ENCODE results near the gene REEP2.
"Not testable (repeated sequence)": the region's sequence is repeated elsewhere in the genome, so short reads cannot be mapped to it uniquely, and the experiment has no call there.

REEP2 gene

GRCh38 chr5:138438724-138439476 is at the start of gene REEP2:
TSS of gene REEP2 (plus strand) at chr5:138439057. CDS start at chr5:138439209, 152 bp downstream.
- Histone ChIP-seq H3K9me3 (ENCODE audit: control insufficient read depth in 1 of 2, low read length in 2 of 2) (no peaks in the 10 kb centered on the region), H3K4me1 (ENCODE audit: control insufficient read depth in 1 of 2, insufficient read depth in 2 of 2, low read length in 2 of 2) (peaks cover 0 to 15% of the 10 kb centered on the region in 2 donors), H3K36me3 (ENCODE audit: control insufficient read depth in 1 of 2, insufficient read depth in 2 of 2, low read length in 2 of 2) (peaks cover 21 to 26% of the 10 kb centered on the region in 2 donors), H3K27ac (ENCODE audit: low read length) (peak within 1 kb of the TSS; percentile 39), H3K27me3 (ENCODE audit: low read depth, low read length) (no peaks in the 10 kb centered on the region), H3K4me3 (ENCODE audit: low read depth in 1 of 2, low read length in 2 of 2) (peak within 1 kb of the TSS; percentile 53 to 64)

- H3K27me3 ChIP-seq (ENCODE audit: low read depth, low read length) = no peaks in the 10 kb centered on the region
- peaks cover 0 to 12% of the 10 kb centered on the region in 2 donors for H3K4me1 ChIP-seq (ENCODE audit: control insufficient read depth in 1 of 2, insufficient read depth in 2 of 2, low read length in 2 of 2)
- H3K4me3 ChIP-seq (ENCODE audit: low read depth in 1 of 2, low read length in 2 of 2) = no peak overlapping the region
- peaks cover 51 to 64% of the 10 kb centered on the region in 2 donors for H3K36me3 ChIP-seq (ENCODE audit: control insufficient read depth in 1 of 2, insufficient read depth in 2 of 2, low read length in 2 of 2)
- no peak overlapping the region for H3K27ac ChIP-seq (ENCODE audit: low read length)
- no peaks in the 10 kb centered on the region for H3K9me3 ChIP-seq (ENCODE audit: control insufficient read depth in 1 of 2, low read length in 2 of 2)
Measured at GRCh38 chr5:138389332-138389731, 49.5 kb upstream of the REEP2 start.

- H3K36me3 ChIP-seq (ENCODE audit: control insufficient read depth in 1 of 2, insufficient read depth in 2 of 2, low read length in 2 of 2) = peaks cover 56 to 65% of the 10 kb centered on the region in 2 donors
- not testable (repeated sequence) for H3K27ac ChIP-seq (ENCODE audit: low read length); H3K4me3 ChIP-seq (ENCODE audit: low read depth in 1 of 2, low read length in 2 of 2); H3K27me3 ChIP-seq (ENCODE audit: low read depth, low read length); H3K9me3 ChIP-seq (ENCODE audit: control insufficient read depth in 1 of 2, low read length in 2 of 2)
- H3K4me1 ChIP-seq (ENCODE audit: control insufficient read depth in 1 of 2, insufficient read depth in 2 of 2, low read length in 2 of 2) = peaks cover 0 to 12% of the 10 kb centered on the region in 2 donors
Measured at GRCh38 chr5:138389911-138390310, 48.9 kb upstream of the REEP2 start.

GRCh38 chr5:138391859-138392386 is 46.9 kb upstream of the REEP2 start:
- Histone ChIP-seq H3K4me1 (ENCODE audit: control insufficient read depth in 1 of 2, insufficient read depth in 2 of 2, low read length in 2 of 2) (peaks cover 0 to 12% of the 10 kb centered on the region in 2 donors), H3K36me3 (ENCODE audit: control insufficient read depth in 1 of 2, insufficient read depth in 2 of 2, low read length in 2 of 2) (peaks cover 53 to 58% of the 10 kb centered on the region in 2 donors), H3K4me3 (ENCODE audit: low read depth in 1 of 2, low read length in 2 of 2) (no peak overlapping the region), H3K9me3 (ENCODE audit: control insufficient read depth in 1 of 2, low read length in 2 of 2) (no peaks in the 10 kb centered on the region), H3K27me3 (ENCODE audit: low read depth, low read length) (no peaks in the 10 kb centered on the region), H3K27ac (ENCODE audit: low read length) (no peak overlapping the region)

GRCh38 chr5:138402640-138403039 is 36.2 kb upstream of the REEP2 start:
- H3K9me3 ChIP-seq (ENCODE audit: control insufficient read depth in 1 of 2, low read length in 2 of 2) = no peaks in the 10 kb centered on the region
- H3K27me3 ChIP-seq (ENCODE audit: low read depth, low read length) = no peaks in the 10 kb centered on the region
- H3K36me3 ChIP-seq (ENCODE audit: control insufficient read depth in 1 of 2, insufficient read depth in 2 of 2, low read length in 2 of 2) = peaks cover 49 to 52% of the 10 kb centered on the region in 2 donors
- no peaks in the 10 kb centered on the region for H3K4me1 ChIP-seq (ENCODE audit: control insufficient read depth in 1 of 2, insufficient read depth in 2 of 2, low read length in 2 of 2)
- H3K4me3 ChIP-seq (ENCODE audit: low read depth in 1 of 2, low read length in 2 of 2) = no peak overlapping the region
- H3K27ac ChIP-seq (ENCODE audit: low read length) = no peak overlapping the region

- H3K9me3 ChIP-seq (ENCODE audit: control insufficient read depth in 1 of 2, low read length in 2 of 2) = no peaks in the 10 kb centered on the region
- peaks cover 17 to 22% of the 10 kb centered on the region in 2 donors for H3K36me3 ChIP-seq (ENCODE audit: control insufficient read depth in 1 of 2, insufficient read depth in 2 of 2, low read length in 2 of 2)
- H3K27ac ChIP-seq (ENCODE audit: low read length) = no peak overlapping the region
- H3K4me1 ChIP-seq (ENCODE audit: control insufficient read depth in 1 of 2, insufficient read depth in 2 of 2, low read length in 2 of 2) = no peaks in the 10 kb centered on the region
- H3K27me3 ChIP-seq (ENCODE audit: low read depth, low read length) = no peaks in the 10 kb centered on the region
- H3K4me3 ChIP-seq (ENCODE audit: low read depth in 1 of 2, low read length in 2 of 2) = no peak overlapping the region
Measured at GRCh38 chr5:138408023-138408422, 30.8 kb upstream of the REEP2 start.

GRCh38 chr5:138410996-138411640 is 27.7 kb upstream of the REEP2 start:
- not testable (repeated sequence) for H3K4me3 ChIP-seq (ENCODE audit: low read depth in 1 of 2, low read length in 2 of 2); H3K9me3 ChIP-seq (ENCODE audit: control insufficient read depth in 1 of 2, low read length in 2 of 2); H3K4me1 ChIP-seq (ENCODE audit: control insufficient read depth in 1 of 2, insufficient read depth in 2 of 2, low read length in 2 of 2); H3K27me3 ChIP-seq (ENCODE audit: low read depth, low read length); H3K27ac ChIP-seq (ENCODE audit: low read length)
- H3K36me3 ChIP-seq (ENCODE audit: control insufficient read depth in 1 of 2, insufficient read depth in 2 of 2, low read length in 2 of 2) = peaks cover 20 to 28% of the 10 kb centered on the region in 2 donors

GRCh38 chr5:138418444-138418843 is 20.4 kb upstream of the REEP2 start:
- Histone ChIP-seq H3K9me3 (ENCODE audit: control insufficient read depth in 1 of 2, low read length in 2 of 2) (no peaks in the 10 kb centered on the region), H3K4me1 (ENCODE audit: control insufficient read depth in 1 of 2, insufficient read depth in 2 of 2, low read length in 2 of 2) (no peaks in the 10 kb centered on the region), H3K36me3 (ENCODE audit: control insufficient read depth in 1 of 2, insufficient read depth in 2 of 2, low read length in 2 of 2) (peaks cover 54 to 72% of the 10 kb centered on the region in 2 donors), H3K27me3 (ENCODE audit: low read depth, low read length) (no peaks in the 10 kb centered on the region), H3K4me3 (ENCODE audit: low read depth in 1 of 2, low read length in 2 of 2) (no peak overlapping the region), H3K27ac (ENCODE audit: low read length) (no peak overlapping the region)

GRCh38 chr5:138425079-138425478 is 13.8 kb upstream of the REEP2 start:
- H3K36me3 ChIP-seq (ENCODE audit: control insufficient read depth in 1 of 2, insufficient read depth in 2 of 2, low read length in 2 of 2) = peaks cover 62 to 77% of the 10 kb centered on the region in 2 donors
- no peaks in the 10 kb centered on the region for H3K9me3 ChIP-seq (ENCODE audit: control insufficient read depth in 1 of 2, low read length in 2 of 2)
- no peaks in the 10 kb centered on the region for H3K27me3 ChIP-seq (ENCODE audit: low read depth, low read length)
- no peak overlapping the region for H3K27ac ChIP-seq (ENCODE audit: low read length)
- H3K4me3 ChIP-seq (ENCODE audit: low read depth in 1 of 2, low read length in 2 of 2) = no peak overlapping the region
- H3K4me1 ChIP-seq (ENCODE audit: control insufficient read depth in 1 of 2, insufficient read depth in 2 of 2, low read length in 2 of 2) = no peaks in the 10 kb centered on the region

GRCh38 chr5:138435943-138436342 is 2.9 kb upstream of the REEP2 start:
- H3K4me1 ChIP-seq (ENCODE audit: control insufficient read depth in 1 of 2, insufficient read depth in 2 of 2, low read length in 2 of 2) = peaks cover 0 to 15% of the 10 kb centered on the region in 2 donors
- no peak overlapping the region for H3K4me3 ChIP-seq (ENCODE audit: low read depth in 1 of 2, low read length in 2 of 2)
- H3K27ac ChIP-seq (ENCODE audit: low read length) = no peak overlapping the region
- H3K36me3 ChIP-seq (ENCODE audit: control insufficient read depth in 1 of 2, insufficient read depth in 2 of 2, low read length in 2 of 2) = peaks cover 36 to 52% of the 10 kb centered on the region in 2 donors
- H3K9me3 ChIP-seq (ENCODE audit: control insufficient read depth in 1 of 2, low read length in 2 of 2) = no peaks in the 10 kb centered on the region
- H3K27me3 ChIP-seq (ENCODE audit: low read depth, low read length) = no peaks in the 10 kb centered on the region

GRCh38 chr5:138438003-138438723 is 694 bp upstream of the REEP2 start:
- peak overlapping the region; percentile 53 to 64 for H3K4me3 ChIP-seq (ENCODE audit: low read depth in 1 of 2, low read length in 2 of 2)
- peaks cover 21 to 34% of the 10 kb centered on the region in 2 donors for H3K36me3 ChIP-seq (ENCODE audit: control insufficient read depth in 1 of 2, insufficient read depth in 2 of 2, low read length in 2 of 2)
- no peaks in the 10 kb centered on the region for H3K9me3 ChIP-seq (ENCODE audit: control insufficient read depth in 1 of 2, low read length in 2 of 2)
- H3K4me1 ChIP-seq (ENCODE audit: control insufficient read depth in 1 of 2, insufficient read depth in 2 of 2, low read length in 2 of 2) = peaks cover 0 to 15% of the 10 kb centered on the region in 2 donors
- no peak overlapping the region for H3K27ac ChIP-seq (ENCODE audit: low read length)
- no peaks in the 10 kb centered on the region for H3K27me3 ChIP-seq (ENCODE audit: low read depth, low read length)

All from muscle layer of duodenum (tissue), 2 donors.